HepG2 (cell line): ENCODE data around the gene SLC9A1. TPM values are rescaled to one million over a fixed set of nuclear protein-coding genes. Genes with fewer than 3 reads are reported as not detected.

Source experiments
- ATAC-seq: fragments of 200-7000 bp; cut with Tn5 transposase; 3 replicates; pipeline ENCODE4 v1.9.1; 2020; ENCODE audit warnings: mild to moderate bottlenecking, moderate library complexity
- BruUV-seq: library from RNA; stranded (reverse); fragments of 400-500 nt; replicated peaks from 2 replicates; lab custom pipeline; 2021; lab: Mats Ljungman, UMichigan
- CTCF ChIA-PET: fragments of 300-600 bp; formaldehyde crosslinking; extraction: SDS; loops from one replicate; lab custom pipeline; 2021; ENCODE audit warnings: low total read pairs, inconsistent platforms, low intra/inter-chr PET ratio; lab: Yijun Ruan, JAX
- POLR2A ChIA-PET: fragments of 350-600 bp; sonication (Branson Sonifier 250); formaldehyde crosslinking; loops from one replicate; lab custom pipeline; 2020; ENCODE audit warnings: antibody characterized with exemption, inconsistent platforms; lab: Yijun Ruan, JAX
- DNase-seq: peaks from one replicate; pipeline ENCODE4 v3.0.0-alpha.2; 2015; ENCODE audit warnings: low spot score
- FAIRE-seq: peaks from 3 replicates; lab custom pipeline; 2011; peaks lifted over from hg19 to GRCh38; lab: Jason Lieb, UNC
- H2AFZ ChIP-seq: one replicate; pipeline ENCODE4 v1.6.1; 2011; ENCODE audit warnings: low read length, inconsistent platforms
- H3K27ac ChIP-seq: fragments of 300-600 bp; 3 replicates; pipeline ENCODE4 v1.8.0; 2011; ENCODE audit warnings: mixed run types, mild to moderate bottlenecking, mixed read lengths, low read length, inconsistent platforms; ENCODE audit not compliant: insufficient read depth; ENCODE audit errors: extremely low read length
- H3K27me3 ChIP-seq, 2 experiments: fragments of 200-600 bp in 1 of 2; 2 replicates in 1 of 2; 3 replicates in 1 of 2; pipeline versions ENCODE4 v1.6.0 to v1.8.0; 2011; ENCODE audit warnings: low read length in 2 of 2, mild to moderate bottlenecking in 2 of 2, moderate library complexity in 2 of 2, inconsistent platforms in 1 of 2; ENCODE audit not compliant: insufficient read depth in 2 of 2, control insufficient read depth in 1 of 2
- H3K36me3 ChIP-seq, 2 experiments: fragments of 200-600 bp in 1 of 2; replicated peaks in 1 of 2; 2 replicates in 1 of 2; 3 replicates in 1 of 2; pipeline versions ENCODE4 v1.5.1 to v1.8.0; 2011; ENCODE audit warnings: low read length in 2 of 2, inconsistent platforms in 1 of 2; ENCODE audit not compliant: insufficient read depth in 2 of 2, control insufficient read depth in 1 of 2
- H3K4me1 ChIP-seq: 2 replicates; pipeline ENCODE4 v1.5.1; 2012; ENCODE audit warnings: low read length, inconsistent platforms; ENCODE audit not compliant: insufficient read depth
- H3K4me2 ChIP-seq: 2 replicates; pipeline ENCODE4 v1.6.0; 2011; ENCODE audit warnings: low read depth, low read length, inconsistent platforms
- H3K4me3 ChIP-seq, 3 experiments: fragments of 200-600 bp in 1 of 3; sonication (generic), shearing (Covaris generic) in 1 of 3; replicated peaks in 1 of 3; 2 replicates each; pipeline ENCODE4 v1.5.1; 2011 to 2016; ENCODE audit warnings: low read length in 3 of 3, inconsistent platforms in 2 of 3, low read depth in 2 of 3, mild to moderate bottlenecking in 2 of 3, control low read depth in 1 of 3, mixed read lengths in 1 of 3; ENCODE audit not compliant: insufficient read depth in 1 of 3
- H3K79me2 ChIP-seq: one replicate; pipeline ENCODE4 v1.6.1; 2011; ENCODE audit warnings: low read length, inconsistent platforms; ENCODE audit not compliant: insufficient read depth
- H3K9ac ChIP-seq: 2 replicates; pipeline ENCODE4 v1.6.0; 2011; ENCODE audit warnings: mild to moderate bottlenecking, low read depth, low read length, inconsistent platforms; ENCODE audit not compliant: insufficient read depth
- H3K9me3 ChIP-seq: 2 replicates; pipeline ENCODE4 v1.5.1; 2012; ENCODE audit warnings: mild to moderate bottlenecking, low read length
- H4K20me1 ChIP-seq: 2 replicates; pipeline ENCODE4 v1.6.0; 2011; ENCODE audit warnings: inconsistent platforms, mild to moderate bottlenecking, low read length, moderate library complexity; ENCODE audit not compliant: insufficient read depth
- ARNTL ChIP-seq: sonication (generic); formaldehyde crosslinking; IDR thresholded peaks from 2 replicates; pipeline ENCODE4 v1.4.0; 2020; ENCODE audit warnings: mild to moderate bottlenecking, missing genetic modification reagents
- CSRNP1 ChIP-seq: sonication (generic); formaldehyde crosslinking; IDR thresholded peaks from 2 replicates; pipeline ENCODE4 v1.8.1; 2023; ENCODE audit warnings: mild to moderate bottlenecking, missing genetic modification reagents
- HDAC6 ChIP-seq: fragments of 200-600 bp; sonication (generic); IDR thresholded peaks from 2 replicates; pipeline ENCODE4 v1.7.0; 2017; ENCODE audit warnings: mild to moderate bottlenecking, antibody characterized with exemption, low read length, low read depth
- MXI1 ChIP-seq: IDR thresholded peaks from 3 replicates; pipeline ENCODE4 v1.6.1; 2012; ENCODE audit warnings: low read depth, low read length, inconsistent platforms, borderline replicate concordance
- MYC ChIP-seq: sonication (generic); formaldehyde crosslinking; IDR thresholded peaks from 2 replicates; pipeline ENCODE4 v1.9.0; 2021; ENCODE audit warnings: missing genetic modification reagents, borderline replicate concordance
- TCF7L2 ChIP-seq: IDR thresholded peaks from 2 replicates; pipeline ENCODE4 v1.6.1; 2011; ENCODE audit warnings: mild to moderate bottlenecking, low read depth, low read length, moderate library complexity
- ZNF225 ChIP-seq: sonication (generic); formaldehyde crosslinking; IDR thresholded peaks from 2 replicates; pipeline ENCODE4 v1.4.0; 2020; ENCODE audit warnings: mild to moderate bottlenecking, missing genetic modification reagents
- ZNF350 ChIP-seq: sonication (generic); formaldehyde crosslinking; IDR thresholded peaks from 2 replicates; pipeline ENCODE4 v1.4.0; 2020; ENCODE audit warnings: mild to moderate bottlenecking, low read depth, missing genetic modification reagents, borderline replicate concordance
- WGBS: methylation state at CpG from one replicate; pipeline ENCODE4 v1.1.6; 2017; ENCODE audit warnings: low lambda C conversion rate; 5-methylcytosine and 5-hydroxymethylcytosine counted together
- in situ Hi-C: cut with HindIII; loops from 2 replicates; pipeline ENCODE4 v1.10.0; 2017; ENCODE audit warnings: low pct_unique_long_range_greater_than_20kb; ENCODE audit not compliant: extremely low pct_ligation_motif_present
- intact Hi-C: fragments of 100-400 bp; cut with micrococcal nuclease; formaldehyde crosslinking; loops from one replicate; pipeline ENCODE4 v1.10.0; 2022; ENCODE audit not compliant: unreplicated experiment
- polyA plus RNA-seq, 8 experiments: library from polyadenylated mRNA; depleted of rRNA in 3 of 8; stranded (reverse) in 7 of 8; unstranded in 1 of 8; fragments of >200 nt; fragmentation: Illumina TruSeq in 4 of 8; extraction: Trizol in 4 of 8; gene quantifications; 2 replicates each; pipeline versions ENCODE4 v1.2.1 to v1.2.3, GENCODE V29; 2011 to 2016; ENCODE audit warnings: low read depth in 4 of 8, missing spikeins in 1 of 8, mixed read lengths in 1 of 8; ENCODE audit not compliant: insufficient read depth in 1 of 8
- total RNA-seq, 5 experiments: library from RNA; depleted of rRNA; stranded (reverse); fragments of >200 nt; fragmentation: Illumina TruSeq; extraction: Trizol; gene quantifications; 2 replicates each; pipeline ENCODE4 v1.2.3, GENCODE V29; 2016; ENCODE audit warnings: low read depth in 1 of 5
- TF ChIP-seq, protein P1 (sequence below): IDR thresholded peaks from 2 replicates; pipeline ENCODE4 v1.6.1; 2016; ENCODE audit warnings: low read depth, control low read depth
- TF ChIP-seq, protein P2 (sequence below): IDR thresholded peaks from 2 replicates; pipeline ENCODE4 v1.6.1; 2012; ENCODE audit warnings: low read depth, low read length, improper control_type of control experiment
- TF ChIP-seq, protein P3 (sequence below): sonication (generic); formaldehyde crosslinking; IDR thresholded peaks from 2 replicates; pipeline ENCODE4 v1.8.0; 2022; ENCODE audit warnings: missing genetic modification reagents, mild to moderate bottlenecking, borderline replicate concordance
- TF ChIP-seq, protein P4 (sequence below): sonication (generic); formaldehyde crosslinking; IDR thresholded peaks from 2 replicates; pipeline ENCODE4 v1.4.0; 2020; ENCODE audit warnings: missing genetic modification reagents

Gene SLC9A1
- total and polyA plus RNA-seq, 2 of the 13 experiments (the other 11 are each of a cell fraction or from before 2014, with no cell fraction given) = 1.4 to 2.9 TPM

GRCh38 chr1:27122652-27123051, 32.3 kb downstream of the SLC9A1 start (continued):
- TF ChIP-seq, protein P1, sequence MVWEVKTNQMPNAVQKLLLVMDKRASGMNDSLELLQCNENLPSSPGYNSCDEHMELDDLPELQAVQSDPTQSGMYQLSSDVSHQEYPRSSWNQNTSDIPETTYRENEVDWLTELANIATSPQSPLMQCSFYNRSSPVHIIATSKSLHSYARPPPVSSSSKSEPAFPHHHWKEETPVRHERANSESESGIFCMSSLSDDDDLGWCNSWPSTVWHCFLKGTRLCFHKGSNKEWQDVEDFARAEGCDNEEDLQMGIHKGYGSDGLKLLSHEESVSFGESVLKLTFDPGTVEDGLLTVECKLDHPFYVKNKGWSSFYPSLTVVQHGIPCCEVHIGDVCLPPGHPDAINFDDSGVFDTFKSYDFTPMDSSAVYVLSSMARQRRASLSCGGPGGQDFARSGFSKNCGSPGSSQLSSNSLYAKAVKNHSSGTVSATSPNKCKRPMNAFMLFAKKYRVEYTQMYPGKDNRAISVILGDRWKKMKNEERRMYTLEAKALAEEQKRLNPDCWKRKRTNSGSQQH (CRISPR knock-in tag) = no peak
- TF ChIP-seq, protein P2, sequence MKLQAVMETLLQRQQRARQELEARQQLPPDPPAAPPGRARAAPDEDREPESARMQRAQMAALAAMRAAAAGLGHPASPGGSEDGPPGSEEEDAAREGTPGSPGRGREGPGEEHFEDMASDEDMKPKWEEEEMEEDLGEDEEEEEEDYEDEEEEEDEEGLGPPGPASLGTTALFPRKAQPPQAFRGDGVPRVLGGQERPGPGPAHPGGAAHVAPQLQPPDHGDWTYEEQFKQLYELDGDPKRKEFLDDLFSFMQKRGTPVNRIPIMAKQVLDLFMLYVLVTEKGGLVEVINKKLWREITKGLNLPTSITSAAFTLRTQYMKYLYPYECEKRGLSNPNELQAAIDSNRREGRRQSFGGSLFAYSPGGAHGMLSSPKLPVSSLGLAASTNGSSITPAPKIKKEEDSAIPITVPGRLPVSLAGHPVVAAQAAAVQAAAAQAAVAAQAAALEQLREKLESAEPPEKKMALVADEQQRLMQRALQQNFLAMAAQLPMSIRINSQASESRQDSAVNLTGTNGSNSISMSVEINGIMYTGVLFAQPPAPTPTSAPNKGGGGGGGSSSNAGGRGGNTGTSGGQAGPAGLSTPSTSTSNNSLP = peak; percentile 73; the same call in 1 of the 2 replicates

- Histone ChIP-seq H2AFZ (no peak overlapping the region), H3K4me1 (peaks cover 21% of the 10 kb centered on the region), H4K20me1 (no peaks in the 10 kb centered on the region), H3K27ac (no peak overlapping the region), H3K27me3 (no peaks in the 10 kb centered on the region), H3K9ac (no peak overlapping the region), H3K4me3 (no peak overlapping the region), H3K36me3 (no peaks in the 10 kb centered on the region), H3K79me2 (no peaks in the 10 kb centered on the region), H3K4me2 (no peak overlapping the region), H3K9me3 (no peaks in the 10 kb centered on the region)
- BruUV-seq = no TSS peak
- CTCF ChIA-PET = no interaction called here
- in situ Hi-C loops = no loop called here
- intact Hi-C loops = no loop called here
- ATAC-seq (no peak), FAIRE-seq (no peak), DNase-seq (no peak)
- 87% methylated on average over 1 of the region's 1 CpG for WGBS
- POLR2A ChIA-PET = no interaction called here
- TF ChIP-seq ZNF350 (no peak), ZNF225 (CRISPR knock-in tag) (no peak), HDAC6 (no peak), CSRNP1 (CRISPR knock-in tag) (no peak), TCF7L2 (no peak), MYC (no peak), ARNTL (CRISPR knock-in tag) (no peak), MXI1 (no peak)
- TF ChIP-seq, protein P3, sequence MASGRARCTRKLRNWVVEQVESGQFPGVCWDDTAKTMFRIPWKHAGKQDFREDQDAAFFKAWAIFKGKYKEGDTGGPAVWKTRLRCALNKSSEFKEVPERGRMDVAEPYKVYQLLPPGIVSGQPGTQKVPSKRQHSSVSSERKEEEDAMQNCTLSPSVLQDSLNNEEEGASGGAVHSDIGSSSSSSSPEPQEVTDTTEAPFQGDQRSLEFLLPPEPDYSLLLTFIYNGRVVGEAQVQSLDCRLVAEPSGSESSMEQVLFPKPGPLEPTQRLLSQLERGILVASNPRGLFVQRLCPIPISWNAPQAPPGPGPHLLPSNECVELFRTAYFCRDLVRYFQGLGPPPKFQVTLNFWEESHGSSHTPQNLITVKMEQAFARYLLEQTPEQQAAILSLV = no peak
- TF ChIP-seq, protein P4, sequence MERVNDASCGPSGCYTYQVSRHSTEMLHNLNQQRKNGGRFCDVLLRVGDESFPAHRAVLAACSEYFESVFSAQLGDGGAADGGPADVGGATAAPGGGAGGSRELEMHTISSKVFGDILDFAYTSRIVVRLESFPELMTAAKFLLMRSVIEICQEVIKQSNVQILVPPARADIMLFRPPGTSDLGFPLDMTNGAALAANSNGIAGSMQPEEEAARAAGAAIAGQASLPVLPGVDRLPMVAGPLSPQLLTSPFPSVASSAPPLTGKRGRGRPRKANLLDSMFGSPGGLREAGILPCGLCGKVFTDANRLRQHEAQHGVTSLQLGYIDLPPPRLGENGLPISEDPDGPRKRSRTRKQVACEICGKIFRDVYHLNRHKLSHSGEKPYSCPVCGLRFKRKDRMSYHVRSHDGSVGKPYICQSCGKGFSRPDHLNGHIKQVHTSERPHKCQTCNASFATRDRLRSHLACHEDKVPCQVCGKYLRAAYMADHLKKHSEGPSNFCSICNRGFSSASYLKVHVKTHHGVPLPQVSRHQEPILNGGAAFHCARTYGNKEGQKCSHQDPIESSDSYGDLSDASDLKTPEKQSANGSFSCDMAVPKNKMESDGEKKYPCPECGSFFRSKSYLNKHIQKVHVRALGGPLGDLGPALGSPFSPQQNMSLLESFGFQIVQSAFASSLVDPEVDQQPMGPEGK (CRISPR knock-in tag) = no peak
These were observed 34.1 kb downstream of the SLC9A1 start for GRCh38 chr1:27120854-27121253.
